ENCODE results near the gene SMARCA4.

DNA sequence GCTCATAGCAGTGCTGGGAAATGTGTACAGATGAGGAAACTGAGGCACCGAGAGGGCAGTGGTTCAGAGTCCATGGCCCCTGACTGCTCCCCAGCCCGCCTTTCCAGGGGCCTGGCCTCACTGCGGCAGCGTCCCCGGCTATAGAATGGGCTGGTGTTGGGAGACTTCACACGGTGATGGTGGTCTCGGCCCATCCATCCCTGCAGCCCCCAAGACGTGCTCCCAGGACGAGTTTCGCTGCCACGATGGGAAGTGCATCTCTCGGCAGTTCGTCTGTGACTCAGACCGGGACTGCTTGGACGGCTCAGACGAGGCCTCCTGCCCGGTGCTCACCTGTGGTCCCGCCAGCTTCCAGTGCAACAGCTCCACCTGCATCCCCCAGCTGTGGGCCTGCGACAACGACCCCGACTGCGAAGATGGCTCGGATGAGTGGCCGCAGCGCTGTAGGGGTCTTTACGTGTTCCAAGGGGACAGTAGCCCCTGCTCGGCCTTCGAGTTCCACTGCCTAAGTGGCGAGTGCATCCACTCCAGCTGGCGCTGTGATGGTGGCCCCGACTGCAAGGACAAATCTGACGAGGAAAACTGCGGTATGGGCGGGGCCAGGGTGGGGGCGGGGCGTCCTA, 144.3 kb downstream of the SMARCA4 start:
- no peak for TF ChIP-seq POLR2A (IDR thresholded peaks at IDR 0.05)
- TF ChIP-seq, protein P1, sequence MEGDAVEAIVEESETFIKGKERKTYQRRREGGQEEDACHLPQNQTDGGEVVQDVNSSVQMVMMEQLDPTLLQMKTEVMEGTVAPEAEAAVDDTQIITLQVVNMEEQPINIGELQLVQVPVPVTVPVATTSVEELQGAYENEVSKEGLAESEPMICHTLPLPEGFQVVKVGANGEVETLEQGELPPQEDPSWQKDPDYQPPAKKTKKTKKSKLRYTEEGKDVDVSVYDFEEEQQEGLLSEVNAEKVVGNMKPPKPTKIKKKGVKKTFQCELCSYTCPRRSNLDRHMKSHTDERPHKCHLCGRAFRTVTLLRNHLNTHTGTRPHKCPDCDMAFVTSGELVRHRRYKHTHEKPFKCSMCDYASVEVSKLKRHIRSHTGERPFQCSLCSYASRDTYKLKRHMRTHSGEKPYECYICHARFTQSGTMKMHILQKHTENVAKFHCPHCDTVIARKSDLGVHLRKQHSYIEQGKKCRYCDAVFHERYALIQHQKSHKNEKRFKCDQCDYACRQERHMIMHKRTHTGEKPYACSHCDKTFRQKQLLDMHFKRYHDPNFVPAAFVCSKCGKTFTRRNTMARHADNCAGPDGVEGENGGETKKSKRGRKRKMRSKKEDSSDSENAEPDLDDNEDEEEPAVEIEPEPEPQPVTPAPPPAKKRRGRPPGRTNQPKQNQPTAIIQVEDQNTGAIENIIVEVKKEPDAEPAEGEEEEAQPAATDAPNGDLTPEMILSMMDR (IDR thresholded peaks at IDR 0.05), result no peak
